GM18508 (cell line): ENCODE measurements around the gene OR13C2.

Experiments used
- ATAC-seq: cut with Tn5 transposase; IDR thresholded peaks from one replicate; pipeline ENCODE4 v1.9.1; 2021; ENCODE audit warnings: moderate number of reproducible peaks; ENCODE audit not compliant: insufficient read depth, unreplicated experiment

Gene OR13C2

GRCh38 chr9:104555521-104555920 is 49.9 kb downstream of the OR13C2 start:
- ATAC-seq: no peak
